Prostate gland (tissue), 2 donors: ENCODE results near the gene SERPINC1.

Experiments used
- CTCF ChIP-seq, 4 experiments: fragments of 200-600 bp in 2 of 4; fragments of 450-650 bp in 2 of 4; sonication (generic) in 2 of 4; IDR thresholded peaks; 1 replicate in 3 of 4; 2 replicates in 1 of 4; pipeline ENCODE4 v1.5.1; 2016 to 2019; ENCODE audit warnings: antibody characterized with exemption in 4 of 4, mild to moderate bottlenecking in 2 of 4, moderate library complexity in 2 of 4
- POLR2A ChIP-seq: fragments of 450-650 bp; IDR thresholded peaks from one replicate; pipeline ENCODE4 v1.6.1; 2016; ENCODE audit warnings: antibody characterized with exemption, mild to moderate bottlenecking
- POLR2AphosphoS5 ChIP-seq: sonication (generic); formaldehyde crosslinking; IDR thresholded peaks from one replicate; pipeline ENCODE4 v1.6.1; 2017; ENCODE audit warnings: antibody characterized with exemption

GRCh38 chr1:173894189-173894588 is 22.9 kb downstream of the SERPINC1 start:
- TF ChIP-seq CTCF (IDR thresholded peaks at IDR 0.05), result no peak
- no peak for TF ChIP-seq POLR2AphosphoS5
- no peak for TF ChIP-seq POLR2A
